Testis (tissue), 5 donors: Measurements from ENCODE around the gene TLE4. TPM values are rescaled to one million over a fixed set of nuclear protein-coding genes. Genes with fewer than 3 reads are reported as not detected.
A peak's percentile ranks its signal among the peaks of the same experiment; 100 is the strongest.

Experiments used
- DNase-seq: peaks from one replicate; pipeline ENCODE4 v3.0.0-alpha.2; 2019
- H3K27ac ChIP-seq, 2 donors: fragments of 200-600 bp; sonication (generic); one replicate each; pipeline ENCODE4 v1.5.1; 2019
- H3K27me3 ChIP-seq: fragments of 200-600 bp; sonication (generic); one replicate; pipeline ENCODE4 v1.5.1; 2019
- H3K36me3 ChIP-seq: fragments of 200-600 bp; sonication (generic); one replicate; pipeline ENCODE4 v1.5.1; 2017; ENCODE audit warnings: low read depth; ENCODE audit errors: missing control alignments
- H3K4me1 ChIP-seq: fragments of 200-600 bp; sonication (generic); one replicate; pipeline ENCODE4 v1.5.1; 2019
- H3K4me3 ChIP-seq, 2 donors: fragments of 200-600 bp; sonication (generic); one replicate each; pipeline ENCODE4 v1.5.1; 2017 to 2019
- H3K9me3 ChIP-seq: fragments of 200-600 bp; sonication (generic); one replicate; pipeline ENCODE4 v1.5.1; 2017
- CTCF ChIP-seq, 3 experiments: fragments of 450-650 bp in 2 of 3; fragments of 200-600 bp in 1 of 3; sonication (generic) in 1 of 3; IDR thresholded peaks; one replicate each; pipeline ENCODE4 v1.5.1; 2016 to 2019; ENCODE audit warnings: antibody characterized with exemption in 3 of 3, mild to moderate bottlenecking in 2 of 3, moderate library complexity in 1 of 3
- POLR2A ChIP-seq: fragments of 450-650 bp; IDR thresholded peaks from one replicate; pipeline ENCODE4 v1.6.1; 2017; ENCODE audit warnings: antibody characterized with exemption, mild to moderate bottlenecking, moderate library complexity
- WGBS, 2 donors: methylation state at CpG; one replicate each; pipeline ENCODE4 v1.1.5; 2018; 5-methylcytosine and 5-hydroxymethylcytosine counted together
- intact Hi-C: fragments of 100-400 bp; cut with DNase I; formaldehyde crosslinking; loops from one replicate; pipeline ENCODE4 v1.15.1; 2023; ENCODE audit warnings: low total_unique reads
- long read RNA-seq, 2 donors: transcript quantifications; one replicate each; lab custom pipeline, GENCODE V29; 2026
- polyA plus RNA-seq: library from polyadenylated mRNA; stranded (reverse); fragments of 350-450 nt; fragmentation: Illumina TruSeq; extraction: RNeasy Lipid Tissue Mini Kit (QIAGEN cat#74804); gene quantifications from one replicate; pipeline ENCODE4 v1.2.3, GENCODE V29; 2014; ENCODE audit warnings: low read depth, low replicate concordance; ENCODE audit not compliant: insufficient read depth
- total RNA-seq, 2 donors: library from RNA; depleted of rRNA; stranded (reverse); fragments of >200 nt; gene quantifications; one replicate each; pipeline ENCODE4 v1.2.3, GENCODE V29; 2016

TLE4 gene
- total RNA-seq: 100 to 1,000 TPM; 223 to 311 TPM
- 292 TPM for polyA plus RNA-seq
- long read RNA-seq, donor 1, partial matches to known transcripts: 0 of 1 reads
- long read RNA-seq, donor 1, other reads (novel, unspliced or antisense): 0 of 1 reads
- long read RNA-seq, donor 2: 0 reads

GRCh38 chr9:79571309-79572031, at the start of gene TLE4:
Gene TLE4, plus strand, starts transcription at chr9:79571965. Its CDS starts 826 bp downstream, at chr9:79572791.
- WGBS, 2 donors: 0% methylated on average over 16 to 48 of the region's 48 CpGs
- Histone ChIP-seq H3K4me3 (peak within 1 kb of the TSS; percentile 84 to 92), H3K27me3 (no peaks in the 10 kb centered on the region), H3K27ac (peak within 1 kb of the TSS; percentile 94 to 95), H3K36me3 (no peaks in the 10 kb centered on the region), H3K9me3 (no peaks in the 10 kb centered on the region), H3K4me1 (peaks cover 13% of the 10 kb centered on the region)
- no peak for TF ChIP-seq CTCF (IDR thresholded peaks at IDR 0.05)
- peak; percentile 95 for TF ChIP-seq POLR2A
- intact Hi-C loops: no loop called here
- peak; percentile 100 for DNase-seq

GRCh38 chr9:79522793-79523192, 49.0 kb upstream of the TLE4 start:
- intact Hi-C loops: no loop called here
- Histone ChIP-seq H3K27ac (no peak overlapping the region), H3K4me1 (no peaks in the 10 kb centered on the region), H3K36me3 (no peaks in the 10 kb centered on the region), H3K9me3 (no peaks in the 10 kb centered on the region), H3K27me3 (no peaks in the 10 kb centered on the region), H3K4me3 (no peak overlapping the region)
- TF ChIP-seq CTCF (IDR thresholded peaks at IDR 0.05) (no peak), POLR2A (no peak)
- 89% methylated on average over 4 of the region's 4 CpGs for WGBS, 2 donors
- no peak for DNase-seq

DNA sequence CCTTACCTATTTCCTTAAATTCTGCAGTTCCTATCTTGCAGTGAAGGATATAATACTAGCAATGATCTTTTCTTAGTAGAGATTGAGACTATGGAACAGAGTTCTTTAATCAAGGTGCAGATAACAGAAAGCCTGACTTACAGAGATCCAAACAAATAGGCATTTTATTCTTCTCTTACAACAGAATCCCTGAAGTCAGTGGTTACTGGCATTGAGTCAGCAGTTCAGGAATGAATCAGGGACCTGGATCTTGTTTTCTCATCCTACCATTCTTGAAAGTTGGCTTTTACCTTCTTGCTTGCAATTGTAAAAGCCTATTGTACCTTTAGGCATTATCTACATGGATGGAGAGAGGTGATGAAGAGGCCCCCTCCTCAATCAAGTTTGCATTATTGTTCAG, 47.5 kb upstream of the TLE4 start:
- Histone ChIP-seq H3K4me1 (no peaks in the 10 kb centered on the region), H3K27ac (no peak overlapping the region), H3K9me3 (no peaks in the 10 kb centered on the region), H3K27me3 (no peaks in the 10 kb centered on the region), H3K4me3 (no peak overlapping the region), H3K36me3 (no peaks in the 10 kb centered on the region)
- intact Hi-C loops: no loop called here
- DNase-seq: no peak
- TF ChIP-seq CTCF (IDR thresholded peaks at IDR 0.05): no peak
- TF ChIP-seq POLR2A: no peak

DNA sequence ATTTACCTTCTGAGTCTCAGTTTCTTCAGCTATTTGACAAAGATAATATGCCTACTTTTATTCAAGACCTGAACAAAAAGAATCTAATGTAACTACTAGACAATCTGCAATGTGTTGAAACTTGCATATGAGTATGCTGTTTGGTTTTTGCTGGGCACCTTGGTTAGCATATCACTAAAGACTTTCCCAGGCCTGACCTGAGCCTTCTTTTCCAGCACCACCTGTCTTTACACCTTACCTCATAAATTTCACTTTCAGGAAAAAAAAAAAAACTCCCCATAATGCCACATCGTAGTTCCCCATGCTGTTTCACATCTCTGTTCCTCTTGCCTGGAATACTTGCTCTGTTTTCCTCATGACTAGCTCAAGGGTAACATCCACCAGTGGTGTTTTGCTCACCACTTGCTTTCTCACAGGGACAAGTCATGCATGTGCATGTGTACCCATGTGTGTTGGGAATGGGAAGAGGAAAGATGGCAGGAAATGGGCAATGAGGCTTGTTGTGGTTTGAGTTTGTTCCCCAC, 45.6 kb upstream of the TLE4 start:
- no peaks in the 10 kb centered on the region for H3K9me3 ChIP-seq
- no peak overlapping the region for H3K27ac ChIP-seq
- intact Hi-C loops: no loop called here
- no peaks in the 10 kb centered on the region for H3K27me3 ChIP-seq
- H3K4me3 ChIP-seq: no peak overlapping the region
- TF ChIP-seq CTCF (IDR thresholded peaks at IDR 0.05) (no peak), POLR2A (no peak)
- 89 to 100% methylated on average over 1 of the region's 1 CpG for WGBS, 2 donors
- H3K4me1 ChIP-seq: no peaks in the 10 kb centered on the region
- no peaks in the 10 kb centered on the region for H3K36me3 ChIP-seq
- no peak for DNase-seq

DNA sequence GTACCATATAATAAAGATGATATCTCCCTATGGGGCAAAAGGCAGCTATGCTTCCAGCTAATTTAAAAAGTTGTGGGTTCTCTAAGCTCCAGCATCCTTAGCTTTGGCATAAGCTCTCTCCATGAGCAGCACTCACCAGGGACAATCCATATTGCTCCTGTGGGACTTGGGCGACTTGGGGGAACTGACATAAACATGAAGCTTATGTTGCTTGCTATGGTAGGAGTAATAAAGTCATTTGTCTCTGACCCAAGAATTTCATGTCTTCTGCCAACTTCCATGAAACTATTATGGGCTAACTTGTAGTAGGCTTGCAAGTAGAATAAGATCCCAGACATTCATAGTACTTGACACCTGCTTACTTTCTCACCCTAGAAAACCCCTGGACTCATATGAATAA, 36.2 kb upstream of the TLE4 start:
- Histone ChIP-seq H3K9me3 (no peaks in the 10 kb centered on the region), H3K4me3 (no peak overlapping the region), H3K27me3 (no peaks in the 10 kb centered on the region), H3K4me1 (no peaks in the 10 kb centered on the region), H3K27ac (no peak overlapping the region), H3K36me3 (no peaks in the 10 kb centered on the region)
- TF ChIP-seq POLR2A: no peak
- no peak for TF ChIP-seq CTCF (IDR thresholded peaks at IDR 0.05)
- 81 to 100% methylated on average over 1 of the region's 1 CpG for WGBS, 2 donors
- DNase-seq: no peak
- intact Hi-C loops: no loop called here
